ENCODE results near the gene POLR3A.
"Not testable (repeated sequence)": the region's sequence is repeated elsewhere in the genome, so short reads cannot be mapped to it uniquely, and the experiment has no call there.

Gene POLR3A

GRCh38 chr10:78029269-78030226 is at the start of gene POLR3A:
Gene POLR3A, minus strand, starts transcription at chr10:78029515. Its CDS starts 108 bp downstream, at chr10:78029407.
- DNase-seq (ENCODE audit: low read depth) = peak; percentile 99

DNA sequence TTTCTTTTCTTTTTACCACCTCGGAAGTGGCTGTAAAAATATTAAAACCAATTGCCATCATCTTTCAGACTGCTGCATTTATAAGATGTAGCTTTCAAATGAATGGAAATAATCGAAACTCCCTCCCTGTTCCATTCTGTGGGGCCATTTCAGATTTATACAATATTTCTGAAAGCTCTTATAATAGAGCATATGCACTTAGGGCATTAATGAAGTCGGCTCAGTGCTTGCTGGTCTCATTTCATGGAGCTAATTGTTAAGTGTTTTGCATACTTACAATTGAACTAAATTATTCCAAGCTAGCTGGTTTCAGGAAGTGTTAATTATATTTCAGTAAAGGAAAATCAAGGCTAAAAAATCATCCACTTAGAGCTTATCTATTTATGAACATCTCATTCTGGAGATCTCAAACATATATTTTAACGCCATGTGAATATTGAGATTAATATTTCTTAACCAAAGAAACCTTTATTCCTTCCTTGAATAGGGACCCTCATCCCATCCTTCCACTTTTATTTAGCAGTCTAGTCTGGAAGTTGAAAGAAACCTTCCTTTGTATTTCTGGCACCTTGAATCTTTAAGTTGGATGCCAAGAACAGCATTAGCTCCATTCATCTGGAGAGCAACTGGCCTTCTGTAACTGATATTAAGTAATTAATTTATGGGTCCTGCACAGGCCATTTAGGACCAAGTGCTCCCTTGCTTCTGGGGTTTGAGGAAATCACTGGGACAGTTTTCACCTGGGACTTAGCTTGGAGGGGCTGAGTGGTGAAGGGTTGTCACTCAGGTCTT is 49.4 kb upstream of the POLR3A start:
- DNase-seq (ENCODE audit: low read depth) = no peak

- DNase-seq (ENCODE audit: low read depth) = not testable (repeated sequence)
These were observed 46.5 kb upstream of the POLR3A start for GRCh38 chr10:78075806-78076205.

- DNase-seq (ENCODE audit: low read depth) = no peak
These were observed 43.2 kb upstream of the POLR3A start for GRCh38 chr10:78072504-78072903.

DNA sequence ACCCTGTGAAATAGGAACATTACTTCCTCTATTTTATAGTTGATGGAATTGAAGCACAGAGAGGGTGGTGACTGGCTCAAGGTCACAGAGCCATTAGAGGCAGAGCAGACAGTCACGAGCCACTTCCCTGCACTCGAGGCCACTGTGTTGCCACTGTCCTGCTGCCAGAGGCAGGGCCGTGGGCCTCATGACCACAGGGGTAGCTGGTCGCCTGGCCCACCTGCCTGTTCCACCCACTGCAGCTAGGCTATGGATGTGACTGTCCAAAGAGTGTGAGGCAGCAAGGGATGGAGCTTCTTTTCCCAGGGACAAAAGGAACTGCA is 42.5 kb upstream of the POLR3A start:
- DNase-seq (ENCODE audit: low read depth) = no peak

DNA sequence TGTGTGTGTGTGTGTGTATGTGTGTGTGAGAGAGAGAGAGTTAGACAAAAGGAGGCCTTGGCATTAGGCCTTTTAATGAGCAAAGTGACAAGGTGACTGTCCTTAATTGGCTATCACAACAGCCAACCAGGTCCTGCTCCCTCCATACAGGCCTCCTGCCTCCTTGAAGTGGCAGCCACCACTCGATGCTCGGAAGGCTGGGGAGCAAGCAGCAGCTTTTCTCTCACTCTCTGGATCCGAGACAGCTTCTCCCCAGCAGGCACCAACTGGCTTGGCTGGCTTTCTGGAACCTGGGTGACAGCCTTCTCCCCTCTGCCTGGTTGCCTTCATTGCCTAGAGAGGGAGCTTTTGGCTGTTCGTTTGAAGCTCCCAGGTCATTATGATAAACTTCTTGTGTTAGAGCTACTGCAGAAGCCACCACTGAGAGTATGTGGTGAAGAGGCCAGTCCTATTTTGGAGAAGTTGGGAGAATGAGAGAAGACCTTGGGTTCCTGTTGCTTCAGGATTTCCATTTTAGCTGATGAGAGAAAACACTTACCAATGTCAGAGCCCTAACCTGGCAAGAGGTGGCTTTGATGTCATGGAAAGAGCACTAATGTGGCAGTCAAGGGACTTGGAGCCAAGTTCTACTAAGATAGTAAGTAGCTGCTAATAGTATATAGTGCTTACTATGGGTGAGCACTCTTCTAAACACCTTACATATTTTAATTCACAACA is 42.0 kb upstream of the POLR3A start:
- DNase-seq (ENCODE audit: low read depth) = no peak

DNA sequence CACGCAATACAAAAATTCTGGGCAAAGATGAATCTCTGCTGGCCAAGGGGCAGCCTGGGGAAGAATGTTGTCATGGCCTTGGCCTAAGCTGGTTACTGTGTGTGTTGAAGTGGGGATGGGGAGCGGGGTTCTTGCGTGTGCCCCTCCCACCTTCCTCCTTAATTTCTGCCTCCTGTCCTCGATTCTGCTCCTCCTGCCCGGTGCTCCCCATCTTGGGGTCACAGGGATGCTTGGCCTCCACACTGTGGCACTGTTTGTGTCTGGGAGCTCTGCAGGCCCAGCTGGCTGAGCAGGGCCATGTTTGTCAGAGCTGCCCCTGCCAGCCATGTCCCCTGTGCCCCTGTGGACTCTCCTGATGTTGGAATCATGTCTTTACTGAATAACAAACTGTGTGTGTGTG is 41.4 kb upstream of the POLR3A start:
- no peak for DNase-seq (ENCODE audit: low read depth)

- not testable (repeated sequence) for DNase-seq (ENCODE audit: low read depth)
These were observed 40.7 kb upstream of the POLR3A start for GRCh38 chr10:78070064-78070463.

DNA sequence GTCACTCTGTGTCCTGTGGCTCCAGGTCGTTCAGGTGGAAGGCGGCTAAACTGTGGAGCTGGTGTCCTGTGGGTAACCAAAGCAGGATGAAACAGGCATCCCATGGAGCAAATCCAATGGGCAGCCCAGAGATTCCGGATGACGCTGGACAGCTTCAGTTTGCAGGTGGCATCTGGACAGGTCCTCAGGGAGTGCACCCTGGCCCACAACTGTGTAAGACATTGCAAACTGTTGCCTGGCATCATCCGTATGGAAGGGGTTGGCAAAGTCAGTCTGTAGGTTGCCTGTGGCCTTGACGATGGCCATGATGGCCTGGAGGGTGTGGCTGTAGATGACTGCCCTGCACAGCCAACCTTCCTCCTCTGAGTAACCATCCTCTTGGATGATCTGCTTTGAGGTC is 39.8 kb upstream of the POLR3A start:
- no peak for DNase-seq (ENCODE audit: low read depth)

DNA sequence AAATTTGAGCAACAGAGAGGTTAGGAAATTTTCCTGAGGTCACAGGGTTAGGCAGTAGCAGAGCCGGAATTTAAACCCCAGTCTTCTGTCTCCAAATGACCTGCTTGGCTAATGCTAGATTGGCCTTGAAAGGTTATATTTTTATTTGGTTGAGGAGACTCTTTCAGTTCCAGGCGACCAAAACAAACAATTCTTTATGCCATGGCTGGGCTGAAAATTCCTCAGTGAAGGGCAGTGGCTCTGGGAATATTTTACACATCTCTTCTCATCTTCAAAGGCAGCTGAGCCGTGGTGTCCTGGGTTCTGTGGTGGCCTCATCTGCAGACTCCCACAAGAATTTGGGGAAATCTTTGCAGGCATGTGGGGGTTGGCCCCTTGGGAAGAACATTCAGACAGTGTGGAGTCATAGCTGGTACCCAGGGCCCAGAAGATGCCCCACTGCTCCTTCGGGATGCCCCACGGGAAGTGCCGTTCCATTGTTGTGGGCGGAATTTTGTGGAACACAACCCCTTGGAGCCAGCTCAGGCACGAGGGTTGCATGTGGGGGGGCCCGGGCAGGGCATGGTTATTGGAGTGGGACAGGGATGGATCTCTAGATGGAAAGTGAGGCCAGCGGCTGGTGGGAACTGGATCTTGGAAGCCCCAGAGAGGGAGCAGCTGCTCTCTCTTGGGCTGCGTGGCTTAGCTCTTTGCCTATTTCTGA is 37.6 kb upstream of the POLR3A start:
- no peak for DNase-seq (ENCODE audit: low read depth)

DNA sequence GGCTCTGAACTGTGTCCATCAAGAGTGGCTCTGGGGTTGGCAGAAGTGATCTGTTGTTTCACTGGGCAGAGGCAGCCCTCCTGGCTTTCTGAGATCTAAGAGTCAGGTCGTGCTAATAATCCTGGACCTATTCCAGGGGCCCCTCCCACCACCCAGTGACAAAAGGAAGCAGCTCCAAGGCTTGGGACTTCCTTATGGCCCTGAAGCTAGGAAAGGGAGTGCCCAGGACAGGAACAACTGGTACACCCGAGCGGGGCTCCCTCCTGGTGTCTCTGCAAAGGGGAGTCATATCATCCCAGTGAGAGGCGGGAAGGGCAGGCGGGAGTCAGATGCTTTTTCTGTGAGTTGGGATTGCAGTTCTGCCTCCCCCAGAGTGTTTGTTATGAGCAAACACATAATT is 36.7 kb upstream of the POLR3A start:
- no peak for DNase-seq (ENCODE audit: low read depth)

- DNase-seq (ENCODE audit: low read depth) = no peak
These were observed 36.3 kb upstream of the POLR3A start for GRCh38 chr10:78065611-78066010.

- DNase-seq (ENCODE audit: low read depth) = not testable (repeated sequence)
These were observed 35.6 kb upstream of the POLR3A start for GRCh38 chr10:78064919-78065318.

DNA sequence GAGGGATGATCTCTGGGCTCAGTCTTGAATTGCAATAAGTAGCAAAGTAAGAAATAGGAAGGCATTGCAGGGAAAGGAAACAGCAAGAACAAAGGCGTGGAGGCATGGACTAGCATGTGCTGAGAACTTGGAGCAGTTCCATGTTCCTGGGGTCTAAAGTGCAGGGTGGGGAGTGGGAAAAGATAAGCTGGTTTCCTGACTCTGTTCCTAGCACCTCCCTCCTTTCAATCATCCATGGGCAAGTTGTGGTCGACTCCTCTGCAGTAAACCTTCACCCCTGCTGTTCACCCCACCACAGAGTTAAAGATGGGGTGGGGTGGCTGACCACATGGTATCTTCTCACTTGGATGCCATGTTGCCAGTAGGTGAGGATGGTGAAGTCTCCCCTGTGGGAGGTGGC is 33.9 kb upstream of the POLR3A start:
- DNase-seq (ENCODE audit: low read depth) = no peak

DNA sequence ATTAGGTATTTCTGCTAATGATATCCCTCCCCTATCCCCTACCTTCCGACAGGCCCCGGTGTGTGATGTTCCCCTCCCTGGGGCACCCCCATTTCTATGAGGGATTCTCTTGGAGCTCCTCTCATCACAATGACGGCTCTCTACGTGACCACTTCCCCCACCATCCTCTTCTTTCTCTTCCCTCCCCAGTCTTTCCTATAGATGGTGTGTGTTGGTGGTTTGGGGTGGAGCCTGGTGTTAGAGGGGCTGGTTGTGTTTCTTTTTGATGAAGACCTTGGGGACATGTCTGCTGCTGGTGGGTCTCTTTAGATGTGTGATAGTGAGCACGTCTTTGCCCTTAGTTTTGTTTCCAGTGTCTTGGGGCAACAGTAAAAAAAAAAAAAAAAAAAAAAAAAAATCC is 33.0 kb upstream of the POLR3A start:
- no peak for DNase-seq (ENCODE audit: low read depth)

DNA sequence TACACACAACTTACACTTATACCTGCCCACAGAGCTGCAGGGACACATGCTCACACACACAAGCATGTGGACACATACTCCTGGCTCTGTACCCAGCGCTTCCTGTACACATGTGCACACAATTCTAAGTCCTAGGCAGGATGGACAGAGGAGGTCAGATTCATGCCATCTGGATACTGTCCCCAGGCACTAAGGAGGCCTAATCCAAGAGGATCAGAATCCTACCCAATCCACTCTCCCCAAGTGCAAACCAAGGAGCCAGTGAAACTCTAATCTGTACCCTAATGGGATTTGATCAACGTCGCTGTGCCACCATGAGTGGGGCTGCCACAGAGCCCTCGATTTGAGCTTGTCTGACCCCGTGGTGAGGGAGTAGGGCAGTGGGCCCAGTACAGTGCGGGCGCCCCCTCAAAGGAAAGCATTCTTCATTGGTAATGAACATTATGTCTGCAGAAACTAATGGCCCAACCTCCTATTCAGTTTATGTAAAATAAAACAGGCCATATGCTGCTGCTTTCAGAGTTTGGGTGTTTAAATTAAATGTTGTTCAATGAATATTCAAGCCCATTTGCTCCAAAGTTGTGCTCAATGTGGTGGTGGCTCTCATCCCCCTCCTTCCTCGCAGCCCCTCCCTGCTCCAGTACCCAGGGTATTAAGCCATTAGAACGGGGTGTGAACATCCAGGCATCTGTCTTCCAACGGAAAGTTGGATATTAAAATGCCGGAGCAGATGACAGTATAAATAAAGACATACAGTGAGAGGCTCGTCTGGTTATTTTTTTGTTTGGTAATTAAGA is 30.8 kb upstream of the POLR3A start:
- DNase-seq (ENCODE audit: low read depth) = no peak

DNA sequence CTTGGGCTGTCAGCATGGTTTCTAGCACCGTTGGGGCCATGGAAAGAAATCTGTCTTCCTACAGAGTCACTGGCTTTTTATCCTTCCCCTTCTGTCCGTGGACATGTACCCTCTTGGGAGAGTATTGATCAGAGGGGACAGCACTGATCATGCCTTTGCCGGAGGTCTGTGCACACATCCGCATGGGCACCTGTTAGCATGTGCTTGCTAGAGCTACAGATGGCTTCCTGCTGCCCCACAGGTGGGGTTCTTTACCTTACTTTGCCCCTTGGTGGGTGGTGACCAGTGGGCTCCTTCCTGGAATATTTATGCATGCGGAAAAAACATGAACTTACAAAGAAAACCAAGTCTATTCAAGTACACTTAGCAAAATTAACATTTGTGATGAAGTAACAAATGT is 29.2 kb upstream of the POLR3A start:
- no peak for DNase-seq (ENCODE audit: low read depth)

DNA sequence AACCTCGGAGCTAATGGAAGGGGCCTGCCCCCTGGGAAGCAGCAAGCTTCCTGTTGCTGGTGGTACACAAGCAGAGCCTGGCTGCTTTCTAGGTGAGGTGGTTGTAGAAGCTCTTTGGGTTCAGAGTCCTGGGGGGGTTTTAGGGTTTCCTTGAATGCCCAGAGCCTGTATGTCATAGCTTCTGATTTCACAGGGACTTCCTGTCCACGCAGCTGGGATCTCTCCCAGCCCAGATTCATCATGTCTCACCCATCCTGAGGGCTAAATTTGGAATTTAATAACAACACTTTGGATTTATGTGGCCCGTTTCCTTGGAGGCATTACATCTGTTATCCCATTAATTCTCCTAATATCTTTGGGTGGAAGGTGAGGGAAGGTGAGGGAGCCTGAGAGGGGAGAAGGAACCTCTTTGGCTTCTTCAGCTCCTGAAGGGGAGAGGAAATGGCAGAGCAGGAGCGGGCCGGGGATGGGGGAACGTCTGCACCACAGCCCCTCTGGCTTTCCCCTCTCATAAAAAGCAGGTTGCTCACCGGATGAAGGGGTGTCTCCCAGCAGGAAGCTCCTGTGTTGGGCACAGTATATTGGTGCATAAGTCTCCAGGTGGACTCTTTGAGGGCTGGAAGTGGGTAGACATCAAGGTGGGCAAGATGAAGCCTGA is 24.0 kb upstream of the POLR3A start:
- DNase-seq (ENCODE audit: low read depth) = peak; percentile 87

DNA sequence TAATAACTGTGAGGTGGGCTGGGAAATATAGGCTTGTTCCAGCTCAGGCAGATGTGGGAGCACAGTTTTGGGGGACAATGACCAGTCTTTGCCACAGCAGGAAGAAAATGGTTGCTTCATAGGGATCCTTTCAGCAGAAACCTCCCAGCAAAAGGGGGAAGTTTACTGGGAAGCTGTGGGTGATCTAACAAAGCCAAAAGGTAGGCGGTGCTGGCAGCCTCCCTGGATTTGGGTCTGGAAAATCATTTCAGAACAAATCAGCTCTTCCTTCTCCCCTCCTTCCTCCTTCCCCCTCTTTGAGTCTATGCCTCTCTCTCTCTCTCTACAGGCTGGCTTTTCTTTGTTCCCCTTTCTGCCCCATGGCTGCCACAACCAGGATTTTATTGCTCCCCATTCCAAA is 20.5 kb upstream of the POLR3A start:
- DNase-seq (ENCODE audit: low read depth) = no peak

DNA sequence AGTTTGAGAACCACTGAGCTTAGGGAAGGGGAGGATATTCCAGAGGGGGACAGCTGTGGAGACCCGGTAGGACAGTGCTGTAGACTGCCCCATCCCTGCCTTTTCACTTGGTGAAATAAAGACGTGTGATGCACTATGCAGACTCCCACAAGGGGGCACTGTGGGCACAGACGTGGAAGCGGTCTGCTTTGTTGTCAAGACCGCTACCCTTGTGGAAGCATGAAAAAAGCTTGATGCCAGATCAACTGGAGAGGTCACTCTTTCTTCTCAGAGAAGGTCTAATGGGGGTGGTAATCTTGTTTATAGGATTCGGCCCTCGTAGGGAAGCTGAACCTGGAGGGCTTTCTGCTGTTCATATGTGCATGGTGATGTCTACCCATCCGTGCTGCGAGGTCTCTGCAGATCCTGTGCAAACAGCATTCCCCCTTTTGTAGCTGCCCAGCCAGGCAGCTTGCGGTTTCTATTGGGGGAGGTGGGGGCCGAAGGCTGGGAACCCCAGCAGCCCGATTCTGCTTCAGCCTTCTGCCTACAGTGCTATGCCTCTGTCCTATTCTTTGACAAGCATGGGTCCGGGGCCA is 18.1 kb upstream of the POLR3A start:
- peak; percentile 86 for DNase-seq (ENCODE audit: low read depth)
